ENCODE results near the gene ZNF236. TPM values are rescaled to one million over a fixed set of nuclear protein-coding genes. Genes with fewer than 3 reads are reported as not detected.

The ZNF236 gene
- total and polyA plus RNA-seq, 11 donors: 1.9 to 17.0 (median 10.4) TPM

DNA sequence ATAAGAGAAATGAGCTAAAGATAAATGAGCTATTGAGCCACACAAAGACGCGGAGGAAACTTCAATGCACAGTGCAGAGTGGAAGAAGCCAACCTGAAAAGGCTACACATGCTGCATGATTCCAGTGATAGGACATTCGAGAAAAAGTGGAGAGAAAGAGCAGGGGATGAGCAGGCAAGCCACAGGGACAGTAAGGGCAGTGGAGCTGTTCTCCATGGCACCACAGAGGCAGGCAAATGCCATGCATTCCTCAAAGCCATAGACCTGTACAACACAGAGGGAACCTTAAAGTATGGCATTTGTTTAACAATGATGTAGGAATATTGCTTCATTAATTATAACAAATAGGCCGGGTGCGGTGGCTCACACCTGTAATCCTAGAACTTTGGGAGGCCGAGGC, 36.5 kb upstream of the ZNF236 start:
- no peak overlapping the region for H3K27ac ChIP-seq
- no peaks in the 10 kb centered on the region for H3K4me1 ChIP-seq
- intact Hi-C loops (cut with DNase I): no loop called here
- 89 to 91% (median 90%) methylated on average over 6 of the region's 6 CpGs for WGBS, 4 donors
- peaks cover 0 to 3% (median 0%) of the 10 kb centered on the region in 12 donors for H3K9me3 ChIP-seq
- no peaks in the 10 kb centered on the region for H3K36me3 ChIP-seq
- DNase-seq (no peak), ATAC-seq (no peak)
- no peak overlapping the region for H3K4me3 ChIP-seq
- H3K27me3 ChIP-seq: peaks cover 0 to 22% (median 3%) of the 10 kb centered on the region in 9 donors
- TF ChIP-seq, protein P1, sequence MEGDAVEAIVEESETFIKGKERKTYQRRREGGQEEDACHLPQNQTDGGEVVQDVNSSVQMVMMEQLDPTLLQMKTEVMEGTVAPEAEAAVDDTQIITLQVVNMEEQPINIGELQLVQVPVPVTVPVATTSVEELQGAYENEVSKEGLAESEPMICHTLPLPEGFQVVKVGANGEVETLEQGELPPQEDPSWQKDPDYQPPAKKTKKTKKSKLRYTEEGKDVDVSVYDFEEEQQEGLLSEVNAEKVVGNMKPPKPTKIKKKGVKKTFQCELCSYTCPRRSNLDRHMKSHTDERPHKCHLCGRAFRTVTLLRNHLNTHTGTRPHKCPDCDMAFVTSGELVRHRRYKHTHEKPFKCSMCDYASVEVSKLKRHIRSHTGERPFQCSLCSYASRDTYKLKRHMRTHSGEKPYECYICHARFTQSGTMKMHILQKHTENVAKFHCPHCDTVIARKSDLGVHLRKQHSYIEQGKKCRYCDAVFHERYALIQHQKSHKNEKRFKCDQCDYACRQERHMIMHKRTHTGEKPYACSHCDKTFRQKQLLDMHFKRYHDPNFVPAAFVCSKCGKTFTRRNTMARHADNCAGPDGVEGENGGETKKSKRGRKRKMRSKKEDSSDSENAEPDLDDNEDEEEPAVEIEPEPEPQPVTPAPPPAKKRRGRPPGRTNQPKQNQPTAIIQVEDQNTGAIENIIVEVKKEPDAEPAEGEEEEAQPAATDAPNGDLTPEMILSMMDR (IDR thresholded peaks at IDR 0.05): no peak
- no peak for TF ChIP-seq POLR2A (IDR thresholded peaks at IDR 0.05)

DNA sequence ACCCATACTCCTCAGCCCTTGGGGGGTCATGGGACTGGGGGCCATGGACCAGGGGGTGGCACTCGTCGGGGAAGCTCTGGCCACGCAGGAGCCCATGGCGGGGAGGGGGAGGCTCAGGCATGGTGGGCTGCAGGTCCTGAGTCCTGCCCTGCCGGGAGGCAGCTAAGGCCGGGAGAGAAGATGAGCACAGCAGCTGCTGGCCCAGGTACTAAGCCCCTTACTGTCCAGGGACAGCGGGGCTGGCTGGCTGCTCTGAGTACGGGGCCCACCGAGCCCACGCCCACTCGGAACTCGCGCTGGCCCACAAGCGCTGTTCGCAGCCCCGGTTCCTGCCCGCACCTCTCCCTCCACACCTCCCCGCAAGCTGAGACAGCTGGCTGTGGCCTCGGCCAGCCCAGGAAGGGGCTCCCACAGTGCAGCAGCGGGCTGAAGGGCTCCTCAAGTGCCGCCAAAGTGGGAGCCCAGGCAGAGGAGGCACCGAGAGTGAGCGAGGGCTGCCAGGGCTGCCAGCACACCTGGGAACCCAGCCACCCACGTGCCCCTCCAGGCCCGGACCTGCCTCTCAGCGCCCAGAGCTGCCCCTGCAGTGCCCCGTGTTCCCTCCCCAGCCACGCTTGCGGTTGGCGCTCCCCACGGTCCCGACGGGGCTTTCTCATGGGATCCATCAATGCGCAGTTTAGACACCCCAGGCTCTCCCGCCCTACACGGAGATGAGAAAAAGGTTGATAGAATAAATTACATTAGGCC, 33.6 kb upstream of the ZNF236 start:
- no peaks in the 10 kb centered on the region for H3K4me1 ChIP-seq
- H3K36me3 ChIP-seq: no peaks in the 10 kb centered on the region
- intact Hi-C loops (cut with DNase I): no loop called here
- 90 to 92% (median 90%) methylated on average over 26 to 36 of the region's 36 CpGs for WGBS, 4 donors
- no peak for TF ChIP-seq POLR2A (IDR thresholded peaks at IDR 0.05)
- TF ChIP-seq, protein P1 (IDR thresholded peaks at IDR 0.05): no peak
- DNase-seq (no peak), ATAC-seq (no peak)
- peaks cover 0 to 15% (median 0%) of the 10 kb centered on the region in 12 donors for H3K9me3 ChIP-seq
- H3K27ac ChIP-seq: no peak overlapping the region
- peaks cover 0 to 22% (median 0%) of the 10 kb centered on the region in 9 donors for H3K27me3 ChIP-seq
- no peak overlapping the region for H3K4me3 ChIP-seq

DNA sequence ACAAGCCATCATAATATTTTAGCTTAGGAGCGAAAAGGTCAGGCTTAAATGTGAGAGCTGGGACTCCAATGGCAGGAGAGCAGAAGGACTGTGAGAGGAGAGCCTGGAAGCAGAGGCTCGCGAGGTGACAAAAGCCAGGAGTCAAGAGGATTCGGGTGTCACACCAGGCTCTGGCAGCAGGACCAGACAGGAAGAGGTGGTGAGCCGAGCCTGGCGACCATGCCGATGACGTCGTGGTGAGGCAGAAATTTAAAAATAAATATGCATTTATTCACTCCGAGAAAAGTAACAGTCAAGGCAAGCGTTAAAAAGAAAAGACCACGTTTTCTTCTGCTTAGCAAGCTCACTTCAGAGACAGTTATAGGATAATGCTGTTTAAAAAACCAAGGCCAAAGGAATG, 31.3 kb upstream of the ZNF236 start:
- 76 to 83% (median 82%) methylated on average over 12 of the region's 12 CpGs for WGBS, 4 donors
- peaks cover 0 to 12% (median 0%) of the 10 kb centered on the region in 9 donors for H3K27me3 ChIP-seq
- no peak for TF ChIP-seq POLR2A (IDR thresholded peaks at IDR 0.05)
- TF ChIP-seq, protein P1 (IDR thresholded peaks at IDR 0.05): no peak
- no peaks in the 10 kb centered on the region for H3K36me3 ChIP-seq
- ATAC-seq: no peak
- intact Hi-C loops (cut with DNase I): no loop called here
- H3K9me3 ChIP-seq: peaks cover 0 to 15% (median 0%) of the 10 kb centered on the region in 12 donors
- H3K27ac ChIP-seq: no peak overlapping the region
- H3K4me1 ChIP-seq: no peaks in the 10 kb centered on the region
- no peak overlapping the region for H3K4me3 ChIP-seq
- no peak for DNase-seq

DNA sequence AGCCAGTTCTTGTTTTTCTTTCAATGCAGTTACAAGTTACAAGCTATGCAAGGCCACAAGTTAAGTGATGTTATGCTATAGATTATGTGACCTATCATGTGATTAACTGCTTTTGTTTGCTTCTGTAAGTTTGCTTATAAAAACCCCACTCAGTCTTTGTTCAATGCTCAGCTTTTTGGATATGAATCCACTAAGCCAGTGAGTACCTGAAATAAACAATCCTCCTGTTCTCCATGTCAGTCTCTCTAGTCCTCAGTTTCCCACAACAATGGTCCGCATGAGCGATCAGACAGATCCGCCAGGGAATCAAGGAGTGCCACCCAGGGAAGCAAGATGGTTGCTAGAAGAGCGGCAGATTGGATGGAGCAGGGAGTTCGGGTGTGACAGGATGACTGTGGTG, 30.7 kb upstream of the ZNF236 start:
- Histone ChIP-seq H3K27ac (no peak overlapping the region), H3K9me3 (peaks cover 0 to 15% (median 0%) of the 10 kb centered on the region in 12 donors), H3K36me3 (no peaks in the 10 kb centered on the region), H3K27me3 (peaks cover 0 to 9% (median 0%) of the 10 kb centered on the region in 9 donors), H3K4me1 (no peaks in the 10 kb centered on the region), H3K4me3 (no peak overlapping the region)
- intact Hi-C loops (cut with DNase I): no loop called here
- WGBS, 4 donors: 76 to 86% (median 81%) methylated on average over 5 of the region's 5 CpGs
- DNase-seq (no peak), ATAC-seq (no peak)
- TF ChIP-seq POLR2A (IDR thresholded peaks at IDR 0.05): no peak
- TF ChIP-seq, protein P1 (IDR thresholded peaks at IDR 0.05): no peak
